Spleen (tissue), 11 donors: ENCODE measurements around the gene C2orf49. TPM values are rescaled to one million over a fixed set of nuclear protein-coding genes. Genes with fewer than 3 reads are reported as not detected.
"Not testable (repeated sequence)": the region's sequence is repeated elsewhere in the genome, so short reads cannot be mapped to it uniquely, and the experiment has no call there.

Source experiments
- DNase-seq: peaks from one replicate; pipeline ENCODE4 v3.0.0-alpha.2; 2020
- H3K27ac ChIP-seq, 8 donors: fragments of 200-600 bp; sonication (generic) in 7 of 8; 1 replicate in 4 of 8; 2 replicates in 4 of 8; pipeline versions ENCODE4 v1.5.0 to v1.8.0; 2016 to 2021; ENCODE audit warnings: inconsistent platforms in 4 of 8, mild to moderate bottlenecking in 4 of 8, moderate library complexity in 1 of 8
- H3K27me3 ChIP-seq, 7 donors: fragments of 200-600 bp; sonication (generic) in 6 of 7; replicated peaks in 1 of 7; 1 replicate in 4 of 7; 2 replicates in 3 of 7; pipeline versions ENCODE4 v1.5.0 to v1.8.0; 2016 to 2021; ENCODE audit warnings: inconsistent platforms in 3 of 7, mild to moderate bottlenecking in 1 of 7
- H3K36me3 ChIP-seq, 6 donors: fragments of 200-600 bp; sonication (generic) in 5 of 6; 1 replicate in 4 of 6; 2 replicates in 2 of 6; pipeline versions ENCODE4 v1.5.0 to v1.8.0; 2016 to 2021; ENCODE audit warnings: inconsistent platforms in 2 of 6
- H3K4me1 ChIP-seq, 6 donors: fragments of 200-600 bp; sonication (generic) in 5 of 6; 1 replicate in 3 of 6; 2 replicates in 3 of 6; pipeline versions ENCODE4 v1.5.0 to v1.8.0; 2016 to 2021; ENCODE audit warnings: inconsistent platforms in 3 of 6
- H3K4me3 ChIP-seq, 8 donors: fragments of 200-600 bp; sonication (generic) in 7 of 8; 1 replicate in 4 of 8; 2 replicates in 4 of 8; pipeline versions ENCODE4 v1.5.0 to v1.8.0; 2016 to 2021; ENCODE audit warnings: inconsistent platforms in 4 of 8, mild to moderate bottlenecking in 4 of 8, moderate library complexity in 2 of 8
- H3K9me3 ChIP-seq, 8 donors: fragments of 200-600 bp; sonication (generic) in 7 of 8; 1 replicate in 4 of 8; 2 replicates in 4 of 8; pipeline versions ENCODE4 v1.5.0 to v1.8.0; 2016 to 2021; ENCODE audit warnings: inconsistent platforms in 4 of 8
- POLR2A ChIP-seq, 3 donors: fragments of 450-650 bp; IDR thresholded peaks; one replicate each; pipeline ENCODE4 v1.5.1; 2017; ENCODE audit warnings: antibody characterized with exemption in 3 of 3, mild to moderate bottlenecking in 1 of 3
- POLR2AphosphoS5 ChIP-seq, 3 donors: sonication (generic); formaldehyde crosslinking; IDR thresholded peaks; one replicate each; pipeline ENCODE4 v1.5.1; 2017; ENCODE audit warnings: antibody characterized with exemption in 3 of 3
- WGBS, 5 donors: extraction: QIAGEN DNeasy Blood & Tissue Kit in 3 of 5; methylation state at CpG; one replicate each; pipeline versions ENCODE4 v1.1.5 to v1.1.7; 2013 to 2018; 5-methylcytosine and 5-hydroxymethylcytosine counted together
- intact Hi-C: fragments of 100-400 bp; cut with DNase I; formaldehyde crosslinking; loops from one replicate; pipeline ENCODE4 v1.15.0; 2023; ENCODE audit warnings: low total_unique reads
- polyA plus RNA-seq, 3 donors: library from polyadenylated mRNA; stranded (reverse); fragments of 200-250 nt; gene quantifications; one replicate each; pipeline ENCODE4 v1.2.1, GENCODE V29; 2013
- total RNA-seq, 7 donors: library from RNA; depleted of rRNA in 3 of 7; stranded (reverse); fragments of >200 nt in 3 of 7; fragmentation: NEBNext Ultra II Directional in 4 of 7; extraction: Animal tissue kit (Norgen Biotek cat#: 25700) in 4 of 7; gene quantifications; one replicate each; pipeline versions ENCODE4 v1.1.0 to v1.2.1, GENCODE V29; 2016 to 2021
- TF ChIP-seq, protein P1 (sequence below), 11 experiments: fragments of 200-600 bp in 7 of 11; fragments of 450-650 bp in 4 of 11; sonication (generic) in 4 of 11; IDR thresholded peaks in 8 of 11; conservative IDR thresholded peaks in 3 of 11; 1 replicate in 7 of 11; 2 replicates in 4 of 11; pipeline versions ENCODE4 v1.4.0 to v1.8.0; 2016 to 2021; ENCODE audit warnings: antibody characterized with exemption in 11 of 11, inconsistent platforms in 4 of 11, mild to moderate bottlenecking in 1 of 11
- donor health status: healthy with polysubstance abuse.
- donor health status: DM: no; HTN: no; CAD: no; lungs with moderate emphysema.
- donor health status: DM: no; HTN: no; CAD: no.
- donor health status: Bipolar disorder and iron deficiency.
- donor health status: healthy.
- donor health status: DM: no; HTN: no; CAD: no.
- donor health status: DM: yes; HTN: yes; CAD: no.

C2orf49 gene
- total and polyA plus RNA-seq, 10 donors, result 4.3 to 33.7 (median 17.2) TPM

DNA sequence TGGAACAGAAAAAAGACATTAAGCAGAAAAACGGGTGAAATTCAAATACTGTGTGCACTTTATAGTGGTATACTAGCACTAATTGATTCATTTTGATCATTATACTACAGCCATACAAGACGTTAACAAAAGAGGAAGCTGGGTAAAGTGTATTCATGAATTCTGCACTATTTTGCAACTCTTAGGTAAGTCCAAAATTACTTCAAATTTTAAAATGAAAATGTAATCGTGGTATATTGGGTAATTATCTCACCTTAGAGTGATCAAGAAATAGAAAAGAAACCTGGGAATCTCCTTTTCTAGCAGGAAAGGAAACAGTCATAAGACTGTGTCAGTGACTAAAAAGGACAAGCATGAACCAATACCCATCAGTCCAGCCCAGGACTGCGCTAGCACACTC lies 13.2 kb upstream of the C2orf49 start:
- no peaks in the 10 kb centered on the region for H3K27me3 ChIP-seq
- peaks cover 6 to 80% (median 50%) of the 10 kb centered on the region in 6 donors for H3K4me1 ChIP-seq
- no peak overlapping the region for H3K4me3 ChIP-seq
- DNase-seq, result no peak
- WGBS, 5 donors, result 38 to 56% (median 54%) methylated on average over 4 of the region's 4 CpGs
- TF ChIP-seq, protein P1, sequence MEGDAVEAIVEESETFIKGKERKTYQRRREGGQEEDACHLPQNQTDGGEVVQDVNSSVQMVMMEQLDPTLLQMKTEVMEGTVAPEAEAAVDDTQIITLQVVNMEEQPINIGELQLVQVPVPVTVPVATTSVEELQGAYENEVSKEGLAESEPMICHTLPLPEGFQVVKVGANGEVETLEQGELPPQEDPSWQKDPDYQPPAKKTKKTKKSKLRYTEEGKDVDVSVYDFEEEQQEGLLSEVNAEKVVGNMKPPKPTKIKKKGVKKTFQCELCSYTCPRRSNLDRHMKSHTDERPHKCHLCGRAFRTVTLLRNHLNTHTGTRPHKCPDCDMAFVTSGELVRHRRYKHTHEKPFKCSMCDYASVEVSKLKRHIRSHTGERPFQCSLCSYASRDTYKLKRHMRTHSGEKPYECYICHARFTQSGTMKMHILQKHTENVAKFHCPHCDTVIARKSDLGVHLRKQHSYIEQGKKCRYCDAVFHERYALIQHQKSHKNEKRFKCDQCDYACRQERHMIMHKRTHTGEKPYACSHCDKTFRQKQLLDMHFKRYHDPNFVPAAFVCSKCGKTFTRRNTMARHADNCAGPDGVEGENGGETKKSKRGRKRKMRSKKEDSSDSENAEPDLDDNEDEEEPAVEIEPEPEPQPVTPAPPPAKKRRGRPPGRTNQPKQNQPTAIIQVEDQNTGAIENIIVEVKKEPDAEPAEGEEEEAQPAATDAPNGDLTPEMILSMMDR (IDR thresholded peaks at IDR 0.05 in 8 of 11, conservative IDR thresholded peaks at IDR 0.05 in 3 of 11), result no peak
- no peak for TF ChIP-seq POLR2AphosphoS5 (IDR thresholded peaks at IDR 0.05)
- TF ChIP-seq POLR2A (IDR thresholded peaks at IDR 0.05), result no peak
- intact Hi-C loops, result no loop called here
- H3K27ac ChIP-seq, result peak overlapping the region in 5 of 8 donors; percentile 3 to 71 (median 36)
- peaks cover 0 to 21% (median 0%) of the 10 kb centered on the region in 6 donors for H3K36me3 ChIP-seq
- H3K9me3 ChIP-seq, result no peaks in the 10 kb centered on the region

DNA sequence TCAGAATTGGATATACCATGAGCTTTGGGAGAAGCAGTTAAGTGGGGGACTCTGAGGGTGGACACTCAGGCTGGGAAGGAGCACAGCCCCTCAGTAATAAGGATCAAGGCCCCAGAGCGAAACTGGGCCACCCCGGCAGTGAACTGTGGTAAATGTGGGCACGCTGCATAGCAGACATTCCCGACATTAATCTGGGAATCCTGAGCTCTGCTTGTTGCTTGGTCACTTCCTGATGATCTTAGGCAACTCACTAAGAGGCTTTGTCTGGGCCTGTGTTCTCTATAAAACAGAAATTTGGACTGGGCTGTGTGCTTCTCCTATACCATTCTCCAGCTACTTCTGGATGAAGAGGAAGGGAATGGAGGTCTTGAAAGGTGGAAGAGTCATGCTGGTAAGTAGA lies 12.6 kb upstream of the C2orf49 start:
- Histone ChIP-seq H3K4me1 (peaks cover 6 to 81% (median 50%) of the 10 kb centered on the region in 6 donors), H3K9me3 (no peaks in the 10 kb centered on the region), H3K36me3 (peaks cover 0 to 21% (median 0%) of the 10 kb centered on the region in 6 donors), H3K27me3 (no peaks in the 10 kb centered on the region), H3K4me3 (no peak overlapping the region), H3K27ac (peak overlapping the region in 5 of 8 donors; percentile 3 to 71 (median 36))
- WGBS, 5 donors, result 29 to 72% (median 63%) methylated on average over 4 of the region's 4 CpGs
- no peak for DNase-seq
- intact Hi-C loops, result no loop called here
- TF ChIP-seq, protein P1 (IDR thresholded peaks at IDR 0.05 in 8 of 11, conservative IDR thresholded peaks at IDR 0.05 in 3 of 11), result no peak
- no peak for TF ChIP-seq POLR2AphosphoS5 (IDR thresholded peaks at IDR 0.05)
- no peak for TF ChIP-seq POLR2A (IDR thresholded peaks at IDR 0.05)

DNA sequence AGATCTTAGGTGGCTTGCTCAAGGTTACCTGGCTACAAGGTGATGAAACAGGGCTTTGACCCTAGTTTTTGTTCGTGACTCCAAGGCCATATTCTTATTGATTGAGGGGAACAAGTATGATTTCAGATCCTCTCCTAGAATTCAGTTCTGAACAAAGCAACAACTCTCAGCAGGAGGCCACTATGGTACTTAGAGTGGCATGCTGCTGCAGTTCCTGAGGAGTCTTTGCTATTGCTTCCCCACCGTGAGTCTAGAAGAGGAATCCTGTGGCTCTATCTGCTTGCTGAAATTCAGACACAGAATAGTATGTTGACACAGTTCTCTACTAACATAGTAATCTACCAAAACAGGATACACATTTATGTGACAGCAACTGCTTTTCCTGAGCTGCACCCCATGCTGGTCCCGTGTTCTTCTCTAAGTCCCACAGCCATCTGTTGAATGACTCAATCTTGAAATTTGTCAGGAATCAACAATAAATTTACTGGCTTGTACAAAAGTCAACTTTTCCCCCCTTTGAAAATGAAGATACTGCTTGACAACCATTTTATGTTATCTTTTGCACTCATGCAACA lies 11.9 kb upstream of the C2orf49 start:
- DNase-seq, result no peak
- intact Hi-C loops, result no loop called here
- 32 to 44% (median 38%) methylated on average over 3 of the region's 3 CpGs for WGBS, 5 donors
- no peaks in the 10 kb centered on the region for H3K27me3 ChIP-seq
- TF ChIP-seq POLR2A (IDR thresholded peaks at IDR 0.05), result no peak
- no peak for TF ChIP-seq POLR2AphosphoS5 (IDR thresholded peaks at IDR 0.05)
- TF ChIP-seq, protein P1 (IDR thresholded peaks at IDR 0.05 in 8 of 11, conservative IDR thresholded peaks at IDR 0.05 in 3 of 11), result no peak
- no peak overlapping the region for H3K4me3 ChIP-seq
- H3K27ac ChIP-seq, result peak overlapping the region in 3 of 8 donors; percentile 36 to 71 (median 46)
- peaks cover 0 to 21% (median 0%) of the 10 kb centered on the region in 6 donors for H3K36me3 ChIP-seq
- H3K4me1 ChIP-seq, result peaks cover 6 to 82% (median 55%) of the 10 kb centered on the region in 6 donors
- no peaks in the 10 kb centered on the region for H3K9me3 ChIP-seq

DNA sequence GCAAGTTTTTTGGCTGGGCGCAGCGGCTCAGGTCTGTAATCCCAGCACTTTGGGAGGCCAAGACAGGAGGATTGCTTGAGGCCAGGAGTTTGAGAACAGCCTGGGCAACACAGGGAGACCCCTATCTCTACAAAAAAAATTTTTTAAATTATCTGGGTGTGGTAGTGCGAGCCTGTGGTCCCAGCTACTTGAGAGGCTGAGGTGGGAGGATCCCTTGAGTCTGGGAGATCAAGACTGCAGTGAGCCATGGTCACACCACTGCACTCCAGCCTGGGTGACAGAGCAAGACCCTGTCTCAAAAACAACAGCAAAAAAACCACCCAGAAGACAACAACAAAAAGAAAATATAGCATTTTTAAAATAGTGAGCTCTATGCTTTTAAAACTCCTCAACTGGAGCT lies 10.1 kb upstream of the C2orf49 start:
- H3K27me3 ChIP-seq, DNase-seq, H3K4me3 ChIP-seq, intact Hi-C loops, H3K9me3 ChIP-seq: not testable (repeated sequence)
- WGBS, 5 donors, result 85 to 97% (median 93%) methylated on average over 3 of the region's 3 CpGs
- peaks cover 0 to 19% (median 0%) of the 10 kb centered on the region in 6 donors for H3K36me3 ChIP-seq
- H3K27ac ChIP-seq, result peak overlapping the region in 2 of 8 donors; percentile 92 to 93
- H3K4me1 ChIP-seq, result peaks cover 6 to 81% (median 57%) of the 10 kb centered on the region in 6 donors
